ENCODE results near the gene FGF3. TPM values are rescaled to one million over a fixed set of nuclear protein-coding genes. Genes with fewer than 3 reads are reported as not detected.

Gene FGF3
- total RNA-seq, 1 experiment from 2014 or later = not detected

DNA sequence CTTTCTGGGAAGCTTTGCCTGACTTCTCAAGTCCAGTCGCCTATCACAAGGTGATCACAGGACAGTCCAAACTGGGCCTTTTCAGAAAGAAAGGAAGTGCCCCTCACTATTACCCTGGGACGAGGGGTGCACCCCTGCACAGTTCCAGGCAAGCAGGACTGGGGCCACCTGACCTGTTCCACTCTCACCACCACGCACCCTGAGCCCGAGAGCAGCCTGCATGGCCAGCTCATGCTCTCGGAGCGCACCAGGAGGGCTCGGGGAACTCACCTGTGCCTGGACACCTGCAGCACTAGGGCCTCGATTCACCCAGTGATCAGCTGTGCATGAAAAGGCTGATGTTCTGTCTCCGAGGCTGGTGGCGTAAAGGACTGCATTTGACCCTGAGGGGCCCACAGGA lies 31.3 kb downstream of the FGF3 start:
- no TSS peak for BruUV-seq (replicated peaks)
- no peak overlapping the region for H3K4me2 ChIP-seq (ENCODE audit: low read length)
- no peaks in the 10 kb centered on the region for H3K79me2 ChIP-seq (ENCODE audit: low read length)
- peaks cover 17% of the 10 kb centered on the region for H3K4me1 ChIP-seq (ENCODE audit: insufficient read depth, low read length)
- H3K9me2 ChIP-seq (replicated peaks; ENCODE audit: low read length) = no peaks in the 10 kb centered on the region
- no peaks in the 10 kb centered on the region for H4K20me1 ChIP-seq (ENCODE audit: low read length)
- POLR2A ChIA-PET (ENCODE audit: unreplicated experiment) = no interaction called here
- DNase-seq = no peak
- H2AFZ ChIP-seq (ENCODE audit: low read length) = no peak overlapping the region
- H3F3A ChIP-seq (ENCODE audit: low read length, unreplicated experiment) = no peaks in the 10 kb centered on the region
- H3K9ac ChIP-seq (ENCODE audit: low read length) = no peak overlapping the region
- no peak for ATAC-seq
- no peaks in the 10 kb centered on the region for H3K27me3 ChIP-seq (ENCODE audit: low read length)
- no peak overlapping the region for H3K27ac ChIP-seq (ENCODE audit: low read length)
- CTCF ChIA-PET = no interaction called here
- TF ChIP-seq CTCF (conservative IDR thresholded peaks at IDR 0.05; ENCODE audit: low read depth, low read length) = no peak
- TF ChIP-seq EZH2phosphoT487 (IDR thresholded peaks at IDR 0.05; ENCODE audit: borderline replicate concordance, low read length) = no peak
- no peak for TF ChIP-seq EZH2 (IDR thresholded peaks at IDR 0.05; ENCODE audit: low read length, unreplicated experiment)
- intact Hi-C loops (cut with micrococcal nuclease) = no loop called here
- H3K4me3 ChIP-seq (ENCODE audit: low read length) = no peak overlapping the region
- no peaks in the 10 kb centered on the region for H3K36me3 ChIP-seq (ENCODE audit: low read depth, low read length)
- no peaks in the 10 kb centered on the region for H3K9me3 ChIP-seq (ENCODE audit: low read length)

DNA sequence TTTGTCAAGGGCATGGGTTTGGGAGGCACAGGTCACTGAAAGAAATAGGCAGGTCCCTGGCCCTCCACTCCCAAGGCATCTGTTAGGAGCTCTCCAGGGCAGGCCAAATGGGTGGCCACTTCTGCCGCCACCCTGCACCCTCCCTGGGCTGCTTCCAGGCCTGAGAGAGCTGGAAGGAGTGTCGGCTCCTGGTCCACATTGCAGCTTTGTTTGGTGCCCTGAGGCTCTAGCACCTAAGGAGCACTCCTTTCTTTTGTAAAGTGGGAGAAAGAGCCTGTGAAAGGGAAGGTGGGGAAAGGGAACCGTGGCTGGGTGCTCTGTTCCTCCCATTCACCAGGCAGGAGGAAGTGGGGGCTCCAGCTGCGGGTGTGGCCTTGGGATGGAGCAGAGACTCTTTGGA lies 31.8 kb downstream of the FGF3 start:
- Histone ChIP-seq H3K4me2 (ENCODE audit: low read length) (no peak overlapping the region), H3K36me3 (ENCODE audit: low read depth, low read length) (no peaks in the 10 kb centered on the region), H3K9me3 (ENCODE audit: low read length) (no peaks in the 10 kb centered on the region), H4K20me1 (ENCODE audit: low read length) (no peaks in the 10 kb centered on the region), H3K9ac (ENCODE audit: low read length) (no peak overlapping the region), H3K4me3 (ENCODE audit: low read length) (no peak overlapping the region), H3K27me3 (ENCODE audit: low read length) (no peaks in the 10 kb centered on the region), H3K4me1 (ENCODE audit: insufficient read depth, low read length) (peaks cover 17% of the 10 kb centered on the region), H3K79me2 (ENCODE audit: low read length) (no peaks in the 10 kb centered on the region), H3K9me2 (replicated peaks; ENCODE audit: low read length) (no peaks in the 10 kb centered on the region), H3F3A (ENCODE audit: low read length, unreplicated experiment) (no peaks in the 10 kb centered on the region), H3K27ac (ENCODE audit: low read length) (no peak overlapping the region), H2AFZ (ENCODE audit: low read length) (no peak overlapping the region)
- TF ChIP-seq CTCF (conservative IDR thresholded peaks at IDR 0.05; ENCODE audit: low read depth, low read length) = no peak
- TF ChIP-seq EZH2 (IDR thresholded peaks at IDR 0.05; ENCODE audit: low read length, unreplicated experiment) = no peak
- no peak for TF ChIP-seq EZH2phosphoT487 (IDR thresholded peaks at IDR 0.05; ENCODE audit: borderline replicate concordance, low read length)
- no peak for ATAC-seq
- no TSS peak for BruUV-seq (replicated peaks)
- DNase-seq = no peak
- ChIA-PET CTCF (no interaction called here), POLR2A (ENCODE audit: unreplicated experiment) (no interaction called here)
- intact Hi-C loops (cut with micrococcal nuclease) = no loop called here

GRCh38 chr11:69781241-69781640 lies 38.0 kb downstream of the FGF3 start:
- intact Hi-C loops (cut with micrococcal nuclease) = no loop called here
- Histone ChIP-seq H3K9me2 (replicated peaks; ENCODE audit: low read length) (no peaks in the 10 kb centered on the region), H3K27me3 (ENCODE audit: low read length) (peaks cover under 1% of the 10 kb centered on the region), H2AFZ (ENCODE audit: low read length) (no peak overlapping the region), H3K4me2 (ENCODE audit: low read length) (no peak overlapping the region), H3K79me2 (ENCODE audit: low read length) (no peaks in the 10 kb centered on the region), H3K4me1 (ENCODE audit: insufficient read depth, low read length) (no peaks in the 10 kb centered on the region), H4K20me1 (ENCODE audit: low read length) (no peaks in the 10 kb centered on the region), H3K9ac (ENCODE audit: low read length) (no peak overlapping the region), H3K9me3 (ENCODE audit: low read length) (no peaks in the 10 kb centered on the region), H3F3A (ENCODE audit: low read length, unreplicated experiment) (no peaks in the 10 kb centered on the region), H3K27ac (ENCODE audit: low read length) (no peak overlapping the region), H3K36me3 (ENCODE audit: low read depth, low read length) (no peaks in the 10 kb centered on the region), H3K4me3 (ENCODE audit: low read length) (no peak overlapping the region)
- ATAC-seq (no peak), DNase-seq (no peak)
- ChIA-PET POLR2A (ENCODE audit: unreplicated experiment) (no interaction called here), CTCF (no interaction called here)
- BruUV-seq (replicated peaks) = no TSS peak
- TF ChIP-seq EZH2phosphoT487 (IDR thresholded peaks at IDR 0.05; ENCODE audit: borderline replicate concordance, low read length) (no peak), CTCF (conservative IDR thresholded peaks at IDR 0.05; ENCODE audit: low read depth, low read length) (no peak), EZH2 (IDR thresholded peaks at IDR 0.05; ENCODE audit: low read length, unreplicated experiment) (no peak)
